Spleen (tissue), 11 donors: ENCODE data around the gene NSD1. TPM values are rescaled to one million over a fixed set of nuclear protein-coding genes. Genes with fewer than 3 reads are reported as not detected.
"Not testable (repeated sequence)": the region's sequence is repeated elsewhere in the genome, so short reads cannot be mapped to it uniquely, and the experiment has no call there.

Experiments used
- DNase-seq: peaks from one replicate; pipeline ENCODE4 v3.0.0-alpha.2; 2020
- H3K27ac ChIP-seq, 8 donors: fragments of 200-600 bp; sonication (generic) in 7 of 8; 1 replicate in 4 of 8; 2 replicates in 4 of 8; pipeline versions ENCODE4 v1.5.0 to v1.8.0; 2016 to 2021; ENCODE audit warnings: inconsistent platforms in 4 of 8, mild to moderate bottlenecking in 4 of 8, moderate library complexity in 1 of 8
- H3K27me3 ChIP-seq, 7 donors: fragments of 200-600 bp; sonication (generic) in 6 of 7; replicated peaks in 1 of 7; 1 replicate in 4 of 7; 2 replicates in 3 of 7; pipeline versions ENCODE4 v1.5.0 to v1.8.0; 2016 to 2021; ENCODE audit warnings: inconsistent platforms in 3 of 7, mild to moderate bottlenecking in 1 of 7
- H3K36me3 ChIP-seq, 6 donors: fragments of 200-600 bp; sonication (generic) in 5 of 6; 1 replicate in 4 of 6; 2 replicates in 2 of 6; pipeline versions ENCODE4 v1.5.0 to v1.8.0; 2016 to 2021; ENCODE audit warnings: inconsistent platforms in 2 of 6
- H3K4me1 ChIP-seq, 6 donors: fragments of 200-600 bp; sonication (generic) in 5 of 6; 1 replicate in 3 of 6; 2 replicates in 3 of 6; pipeline versions ENCODE4 v1.5.0 to v1.8.0; 2016 to 2021; ENCODE audit warnings: inconsistent platforms in 3 of 6
- H3K4me3 ChIP-seq, 8 donors: fragments of 200-600 bp; sonication (generic) in 7 of 8; 1 replicate in 4 of 8; 2 replicates in 4 of 8; pipeline versions ENCODE4 v1.5.0 to v1.8.0; 2016 to 2021; ENCODE audit warnings: inconsistent platforms in 4 of 8, mild to moderate bottlenecking in 4 of 8, moderate library complexity in 2 of 8
- H3K9me3 ChIP-seq, 8 donors: fragments of 200-600 bp; sonication (generic) in 7 of 8; 1 replicate in 4 of 8; 2 replicates in 4 of 8; pipeline versions ENCODE4 v1.5.0 to v1.8.0; 2016 to 2021; ENCODE audit warnings: inconsistent platforms in 4 of 8
- CTCF ChIP-seq, 11 experiments: fragments of 200-600 bp in 7 of 11; fragments of 450-650 bp in 4 of 11; sonication (generic) in 4 of 11; IDR thresholded peaks in 8 of 11; conservative IDR thresholded peaks in 3 of 11; 1 replicate in 7 of 11; 2 replicates in 4 of 11; pipeline versions ENCODE4 v1.4.0 to v1.8.0; 2016 to 2021; ENCODE audit warnings: antibody characterized with exemption in 11 of 11, inconsistent platforms in 4 of 11, mild to moderate bottlenecking in 1 of 11
- POLR2A ChIP-seq, 3 donors: fragments of 450-650 bp; IDR thresholded peaks; one replicate each; pipeline ENCODE4 v1.5.1; 2017; ENCODE audit warnings: antibody characterized with exemption in 3 of 3, mild to moderate bottlenecking in 1 of 3
- POLR2AphosphoS5 ChIP-seq, 3 donors: sonication (generic); formaldehyde crosslinking; IDR thresholded peaks; one replicate each; pipeline ENCODE4 v1.5.1; 2017; ENCODE audit warnings: antibody characterized with exemption in 3 of 3
- WGBS, 5 donors: extraction: QIAGEN DNeasy Blood & Tissue Kit in 3 of 5; methylation state at CpG; one replicate each; pipeline versions ENCODE4 v1.1.5 to v1.1.7; 2013 to 2018; 5-methylcytosine and 5-hydroxymethylcytosine counted together
- intact Hi-C: fragments of 100-400 bp; cut with DNase I; formaldehyde crosslinking; loops from one replicate; pipeline ENCODE4 v1.15.0; 2023; ENCODE audit warnings: low total_unique reads
- polyA plus RNA-seq, 3 donors: library from polyadenylated mRNA; stranded (reverse); fragments of 200-250 nt; gene quantifications; one replicate each; pipeline ENCODE4 v1.2.1, GENCODE V29; 2013
- total RNA-seq, 7 donors: library from RNA; depleted of rRNA in 3 of 7; stranded (reverse); fragments of >200 nt in 3 of 7; fragmentation: NEBNext Ultra II Directional in 4 of 7; extraction: Animal tissue kit (Norgen Biotek cat#: 25700) in 4 of 7; gene quantifications; one replicate each; pipeline versions ENCODE4 v1.1.0 to v1.2.1, GENCODE V29; 2016 to 2021
- donor health status: healthy with polysubstance abuse.
- donor health status: DM: no; HTN: no; CAD: no; lungs with moderate emphysema.
- donor health status: DM: no; HTN: no; CAD: no.
- donor health status: Bipolar disorder and iron deficiency.
- donor health status: healthy.
- donor health status: DM: no; HTN: no; CAD: no.
- donor health status: DM: yes; HTN: yes; CAD: no.

The NSD1 gene
- total and polyA plus RNA-seq, 10 donors = 4.1 to 130 (median 69.1) TPM

GRCh38 chr5:177256296-177256695, 122.7 kb downstream of the NSD1 start:
- H3K27me3 ChIP-seq = no peaks in the 10 kb centered on the region
- H3K9me3 ChIP-seq = no peaks in the 10 kb centered on the region
- H3K4me1 ChIP-seq = no peaks in the 10 kb centered on the region
- no peak for DNase-seq
- no peak overlapping the region for H3K27ac ChIP-seq
- TF ChIP-seq POLR2A (IDR thresholded peaks at IDR 0.05) = no peak
- no peak for TF ChIP-seq POLR2AphosphoS5 (IDR thresholded peaks at IDR 0.05)
- no peak for TF ChIP-seq CTCF (IDR thresholded peaks at IDR 0.05 in 8 of 11, conservative IDR thresholded peaks at IDR 0.05 in 3 of 11)
- peaks cover 2 to 100% (median 92%) of the 10 kb centered on the region in 6 donors for H3K36me3 ChIP-seq
- intact Hi-C loops = no loop called here
- WGBS, 5 donors = 63 to 72% (median 70%) methylated on average over 5 of the region's 5 CpGs
- no peak overlapping the region for H3K4me3 ChIP-seq

- DNase-seq, H3K4me1 ChIP-seq, H3K27ac ChIP-seq, H3K9me3 ChIP-seq, H3K4me3 ChIP-seq, H3K27me3 ChIP-seq, intact Hi-C loops: not testable (repeated sequence)
- 92 to 99% (median 96%) methylated on average over 7 of the region's 7 CpGs for WGBS, 5 donors
- peaks cover 2 to 100% (median 83%) of the 10 kb centered on the region in 6 donors for H3K36me3 ChIP-seq
Measured at GRCh38 chr5:177258711-177259110, 125.1 kb downstream of the NSD1 start.

- Histone ChIP-seq H3K36me3 (peaks cover 2 to 100% (median 77%) of the 10 kb centered on the region in 6 donors), H3K27ac (no peak overlapping the region), H3K4me1 (no peaks in the 10 kb centered on the region), H3K27me3 (no peaks in the 10 kb centered on the region), H3K9me3 (no peaks in the 10 kb centered on the region), H3K4me3 (no peak overlapping the region)
- DNase-seq = no peak
- intact Hi-C loops = no loop called here
- 94 to 99% (median 96%) methylated on average over 7 of the region's 7 CpGs for WGBS, 5 donors
- no peak for TF ChIP-seq POLR2A (IDR thresholded peaks at IDR 0.05)
Measured at GRCh38 chr5:177260961-177261360, 127.4 kb downstream of the NSD1 start.

- TF ChIP-seq POLR2AphosphoS5 (IDR thresholded peaks at IDR 0.05) = no peak
- TF ChIP-seq POLR2A (IDR thresholded peaks at IDR 0.05) = no peak
- no peak for TF ChIP-seq CTCF (IDR thresholded peaks at IDR 0.05 in 8 of 11, conservative IDR thresholded peaks at IDR 0.05 in 3 of 11)
- Histone ChIP-seq H3K4me1 (no peaks in the 10 kb centered on the region), H3K36me3 (peaks cover 2 to 100% (median 79%) of the 10 kb centered on the region in 6 donors), H3K4me3 (no peak overlapping the region), H3K27ac (no peak overlapping the region), H3K9me3 (no peaks in the 10 kb centered on the region), H3K27me3 (no peaks in the 10 kb centered on the region)
- intact Hi-C loops = no loop called here
- 87 to 100% (median 98%) methylated on average over 1 of the region's 1 CpG for WGBS, 5 donors
- DNase-seq = no peak
Measured at GRCh38 chr5:177261510-177261909, 127.9 kb downstream of the NSD1 start.

GRCh38 chr5:177264178-177264577, 130.6 kb downstream of the NSD1 start:
- no peak for DNase-seq
- no peaks in the 10 kb centered on the region for H3K4me1 ChIP-seq
- H3K27me3 ChIP-seq = no peaks in the 10 kb centered on the region
- TF ChIP-seq CTCF (IDR thresholded peaks at IDR 0.05 in 8 of 11, conservative IDR thresholded peaks at IDR 0.05 in 3 of 11) = no peak
- no peak overlapping the region for H3K4me3 ChIP-seq
- H3K36me3 ChIP-seq = peaks cover 2 to 100% (median 74%) of the 10 kb centered on the region in 6 donors
- H3K27ac ChIP-seq = no peak overlapping the region
- intact Hi-C loops = no loop called here
- H3K9me3 ChIP-seq = no peaks in the 10 kb centered on the region
- WGBS, 5 donors = 4 to 88% (median 76%) methylated on average over 1 of the region's 1 CpG
